Effector CD8-positive, alpha-beta T cell (primary cell): ENCODE data around the gene SLC5A6.

Source experiments
- DNase-seq: peaks from one replicate; lab custom pipeline; 2025; lab: John Stamatoyannopoulos, UW

Gene SLC5A6

GRCh38 chr2:27175330-27175729 is 36.7 kb downstream of the SLC5A6 start:
- DNase-seq: no peak

DNA sequence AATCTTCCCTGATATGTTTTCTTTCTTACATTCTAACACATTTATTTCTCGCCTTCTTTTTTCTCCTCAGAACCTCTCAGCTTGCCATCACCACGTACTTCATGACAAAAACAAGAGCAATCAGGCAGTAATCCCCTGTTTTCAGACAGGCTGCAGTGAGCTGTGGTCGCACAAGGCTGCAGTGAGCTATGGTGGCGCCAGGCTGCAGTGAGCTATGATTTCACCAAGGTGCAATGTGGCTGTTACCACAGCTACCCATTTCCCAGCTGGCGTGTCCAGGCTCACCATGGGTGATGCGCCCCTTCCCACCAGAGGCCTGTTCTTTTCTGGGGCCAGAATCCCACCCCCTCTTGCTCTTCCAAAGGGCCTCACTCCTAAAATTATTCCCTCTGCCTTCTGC is 37.4 kb downstream of the SLC5A6 start:
- DNase-seq: no peak

GRCh38 chr2:27171351-27171848 is 40.7 kb downstream of the SLC5A6 start:
- DNase-seq: no peak

DNA sequence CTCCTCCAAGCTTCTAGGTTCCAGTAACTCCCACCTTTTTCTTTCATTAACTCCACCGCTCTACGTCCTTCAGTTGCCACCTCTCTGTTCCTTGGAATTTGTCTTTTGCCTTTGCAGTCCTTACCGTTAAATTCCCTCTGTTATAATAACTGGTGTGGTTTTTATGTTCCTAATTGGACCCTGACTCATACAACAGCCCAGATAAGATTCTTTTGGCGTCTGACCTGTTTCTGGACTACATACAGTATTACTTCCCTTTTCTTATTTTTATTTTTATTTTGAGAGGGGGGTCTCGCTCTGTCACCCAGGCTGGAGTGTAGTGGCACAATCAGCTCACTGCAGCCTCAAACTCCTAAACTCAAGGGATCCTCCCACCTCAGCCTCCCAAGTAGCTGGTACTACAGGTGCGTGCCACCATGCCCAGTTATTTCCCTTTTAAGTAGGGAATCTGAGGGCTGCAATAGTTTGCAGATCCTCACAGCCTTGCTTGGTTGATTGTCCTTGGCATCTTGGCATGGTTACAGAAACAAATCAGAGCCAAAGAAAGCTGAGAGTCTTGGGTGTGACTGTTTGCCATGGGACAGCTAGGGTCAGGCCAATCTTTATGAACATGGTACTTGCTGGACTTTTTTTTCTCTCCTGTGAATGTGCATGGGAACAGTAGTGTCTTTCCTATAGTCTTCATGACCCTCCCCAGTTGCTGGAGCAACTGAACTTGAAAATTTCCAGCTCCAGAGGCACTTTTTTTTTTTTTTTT is 41.3 kb downstream of the SLC5A6 start:
- no peak for DNase-seq

DNA sequence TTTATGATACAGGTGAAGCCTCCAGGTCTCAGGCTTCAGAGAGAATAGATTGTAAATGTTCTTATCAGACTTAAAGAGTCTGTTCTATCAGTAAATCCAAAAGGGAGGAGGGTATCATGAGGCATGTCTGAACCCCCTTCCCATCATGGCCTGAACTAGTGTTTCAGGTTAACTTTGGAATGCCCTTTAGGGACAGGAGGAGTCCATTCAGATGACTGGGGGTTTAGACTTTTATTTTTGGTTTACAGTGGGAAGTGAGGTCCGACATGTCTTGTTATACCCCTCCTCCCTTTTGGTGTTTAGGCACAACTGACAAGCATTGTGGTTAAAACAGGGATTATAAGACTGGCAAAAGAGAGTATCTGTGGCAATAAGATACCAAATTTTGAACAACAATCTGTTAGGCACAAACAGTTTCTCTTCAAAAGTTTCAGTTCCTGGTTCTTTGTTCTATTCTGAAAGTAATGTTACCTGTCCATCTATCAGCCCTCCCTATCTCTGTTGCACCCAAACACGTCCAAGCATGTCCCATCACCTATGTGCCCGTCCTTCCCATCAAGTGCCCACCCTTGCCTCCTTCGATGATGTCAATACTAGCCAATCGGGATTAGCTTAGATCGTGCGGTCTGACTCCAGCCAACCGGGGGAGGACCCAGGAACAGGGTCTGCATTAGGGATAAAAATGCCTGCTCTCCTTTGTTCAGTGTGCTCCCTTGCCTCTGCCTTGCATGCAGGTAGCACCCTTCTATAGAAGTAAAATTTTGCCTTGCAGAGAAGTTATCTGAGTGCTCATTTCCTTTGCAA is 46.9 kb downstream of the SLC5A6 start:
- DNase-seq: no peak

GRCh38 chr2:27162151-27163121 is 49.6 kb downstream of the SLC5A6 start:
- DNase-seq: no peak

DNA sequence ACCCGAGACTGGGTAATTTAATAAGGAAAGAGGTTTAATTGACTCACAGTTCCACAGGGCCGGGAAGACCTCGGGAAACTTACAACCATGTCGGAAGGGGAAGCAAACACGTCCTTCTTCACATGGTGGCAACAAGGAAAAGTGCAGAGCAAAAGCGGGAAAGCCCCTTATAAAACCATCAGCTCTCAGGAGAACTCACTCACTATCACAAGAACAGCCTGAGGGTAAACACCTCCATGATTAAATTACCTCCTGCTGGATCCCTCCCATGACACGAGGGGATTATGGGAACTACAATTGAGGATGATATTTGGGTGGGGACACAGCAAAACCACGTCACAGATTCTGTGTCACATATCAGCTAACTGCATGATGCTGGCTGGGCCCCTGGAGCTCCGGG is 51.9 kb downstream of the SLC5A6 start:
- DNase-seq: no peak

- DNase-seq: no peak
Observed at GRCh38 chr2:27159271-27159670, 52.8 kb downstream of the SLC5A6 start.

DNA sequence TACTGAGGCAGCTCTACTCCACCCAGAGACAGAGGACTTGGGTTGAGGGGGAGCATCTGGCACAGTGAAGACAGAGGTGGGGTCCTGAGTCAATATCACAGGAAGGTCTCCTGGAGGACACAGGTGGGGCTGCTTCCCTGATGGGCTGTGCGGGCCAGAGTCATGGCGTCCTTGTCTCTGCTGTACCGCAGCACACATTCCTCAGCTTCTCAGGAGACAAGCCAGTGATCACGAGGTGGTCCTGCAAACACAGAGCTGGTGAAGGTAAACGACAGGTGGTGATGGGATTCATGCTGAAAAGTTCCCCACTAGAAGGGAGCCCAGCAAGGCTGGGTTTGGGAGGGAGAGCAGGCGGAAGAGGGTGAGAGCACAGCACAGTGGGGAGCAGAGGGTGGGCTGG is 53.6 kb downstream of the SLC5A6 start:
- DNase-seq: no peak

GRCh38 chr2:27155069-27155520 is 57.0 kb downstream of the SLC5A6 start:
- no peak for DNase-seq

GRCh38 chr2:27154488-27154887 is 57.6 kb downstream of the SLC5A6 start:
- DNase-seq: no peak

DNA sequence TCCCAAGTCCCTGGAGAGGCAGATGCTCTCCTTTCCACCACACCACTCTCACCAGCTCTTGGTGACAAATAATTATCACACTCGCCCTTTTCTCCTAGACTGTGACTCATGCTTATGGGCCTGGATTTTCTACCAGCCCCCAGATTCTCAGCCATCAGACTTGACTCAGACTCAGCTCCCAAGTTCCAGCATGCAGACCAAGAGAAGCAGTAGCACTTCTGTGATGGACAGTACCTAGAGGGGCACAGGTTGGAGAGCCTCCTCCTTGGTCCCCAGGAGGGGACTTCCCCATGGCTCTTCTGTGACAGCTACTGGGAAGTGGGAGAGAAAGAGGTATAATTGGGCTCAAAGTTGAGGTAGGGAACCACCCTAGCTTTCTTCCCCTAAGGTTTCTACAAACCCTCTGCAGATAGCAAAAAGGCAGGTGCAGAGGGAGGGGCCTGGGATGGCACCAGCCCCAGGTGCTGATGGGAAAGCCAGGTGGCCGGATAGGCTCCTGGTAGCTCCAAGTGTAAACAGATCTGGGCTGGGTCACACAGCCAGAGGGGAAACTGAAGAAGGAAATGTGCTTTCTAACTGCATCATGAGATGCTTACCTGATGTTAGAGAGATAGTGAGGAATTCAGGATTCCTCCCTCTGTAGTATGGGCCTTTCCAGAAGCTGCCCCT is 59.1 kb downstream of the SLC5A6 start:
- DNase-seq: no peak

- DNase-seq: no peak
Observed at GRCh38 chr2:27152102-27152795, 59.8 kb downstream of the SLC5A6 start.

- DNase-seq: no peak
Observed at GRCh38 chr2:27150639-27151230, 61.3 kb downstream of the SLC5A6 start.
